ENCODE measurements around the gene UGDH. TPM values are rescaled to one million over a fixed set of nuclear protein-coding genes. Genes with fewer than 3 reads are reported as not detected.

The UGDH gene
- polyA plus RNA-seq, 1 donor from 2014 or later = 21.1 TPM

- TF ChIP-seq RAD21 (conservative IDR thresholded peaks at IDR 0.05) = no peak
- TF ChIP-seq TAF1 (IDR thresholded peaks at IDR 0.05; ENCODE audit: low read depth) = no peak
- TF ChIP-seq SMC3 (conservative IDR thresholded peaks at IDR 0.05; ENCODE audit: poor library complexity) = no peak
- TF ChIP-seq EP300 (conservative IDR thresholded peaks at IDR 0.05; ENCODE audit: poor library complexity, severe bottlenecking) = no peak
- TF ChIP-seq CTCF (IDR thresholded peaks at IDR 0.05; ENCODE audit: poor library complexity, severe bottlenecking) = no peak
- TF ChIP-seq REST (IDR thresholded peaks at IDR 0.05; ENCODE audit: borderline replicate concordance) = no peak
- no peak for TF ChIP-seq MXI1 (conservative IDR thresholded peaks at IDR 0.05; ENCODE audit: poor library complexity, severe bottlenecking)
- TF ChIP-seq EZH2 (IDR thresholded peaks at IDR 0.05; ENCODE audit: borderline replicate concordance, insufficient read depth, low read length, poor library complexity, severe bottlenecking) = no peak
- TF ChIP-seq POLR2AphosphoS5 (IDR thresholded peaks at IDR 0.05) = no peak
- Histone ChIP-seq H3K79me2 (replicated peaks; ENCODE audit: insufficient read depth, low read length) (no peaks in the 10 kb centered on the region), H3K9me3 (ENCODE audit: low read length) (no peaks in the 10 kb centered on the region), H3F3A (ENCODE audit: insufficient read depth, low read length, poor library complexity, severe bottlenecking) (no peaks in the 10 kb centered on the region), H4K20me1 (ENCODE audit: insufficient read depth) (no peaks in the 10 kb centered on the region), H3K36me3 (ENCODE audit: insufficient read depth, low read length) (no peaks in the 10 kb centered on the region), H3K9me2 (ENCODE audit: insufficient read depth, low read length) (no peaks in the 10 kb centered on the region), H2AFZ (ENCODE audit: low read depth, low read length) (no peak overlapping the region), H3K4me3 (ENCODE audit: low read length) (no peak overlapping the region), H3K27me3 (ENCODE audit: insufficient read depth, low read depth, low read length) (no peaks in the 10 kb centered on the region), H3K27ac (ENCODE audit: low read length) (no peak overlapping the region), H3K4me2 (ENCODE audit: low read length) (no peak overlapping the region), H3K9ac (ENCODE audit: low read length) (no peak overlapping the region)
These were observed 31.6 kb downstream of the UGDH start for GRCh38 chr4:39495446-39496213.

- H3K4me2 ChIP-seq (ENCODE audit: low read length) = no peak overlapping the region
- H3K9me3 ChIP-seq (ENCODE audit: low read length) = no peaks in the 10 kb centered on the region
- no peak overlapping the region for H3K9ac ChIP-seq (ENCODE audit: low read length)
- H4K20me1 ChIP-seq (ENCODE audit: insufficient read depth) = no peaks in the 10 kb centered on the region
- no peaks in the 10 kb centered on the region for H3K36me3 ChIP-seq (ENCODE audit: insufficient read depth, low read length)
- H3K79me2 ChIP-seq (replicated peaks; ENCODE audit: insufficient read depth, low read length) = no peaks in the 10 kb centered on the region
- no peak for TF ChIP-seq POLR2AphosphoS5 (IDR thresholded peaks at IDR 0.05)
- no peak for TF ChIP-seq CTCF (IDR thresholded peaks at IDR 0.05; ENCODE audit: poor library complexity, severe bottlenecking)
- no peak for TF ChIP-seq REST (IDR thresholded peaks at IDR 0.05; ENCODE audit: borderline replicate concordance)
- TF ChIP-seq MXI1 (conservative IDR thresholded peaks at IDR 0.05; ENCODE audit: poor library complexity, severe bottlenecking) = no peak
- TF ChIP-seq EZH2 (IDR thresholded peaks at IDR 0.05; ENCODE audit: borderline replicate concordance, insufficient read depth, low read length, poor library complexity, severe bottlenecking) = no peak
- TF ChIP-seq EP300 (conservative IDR thresholded peaks at IDR 0.05; ENCODE audit: poor library complexity, severe bottlenecking) = no peak
- TF ChIP-seq RAD21 (conservative IDR thresholded peaks at IDR 0.05) = no peak
- no peak for TF ChIP-seq SMC3 (conservative IDR thresholded peaks at IDR 0.05; ENCODE audit: poor library complexity)
- TF ChIP-seq TAF1 (IDR thresholded peaks at IDR 0.05; ENCODE audit: low read depth) = no peak
- H3K4me3 ChIP-seq (ENCODE audit: low read length) = no peak overlapping the region
- H2AFZ ChIP-seq (ENCODE audit: low read depth, low read length) = no peak overlapping the region
- no peaks in the 10 kb centered on the region for H3K9me2 ChIP-seq (ENCODE audit: insufficient read depth, low read length)
- H3K27ac ChIP-seq (ENCODE audit: low read length) = no peak overlapping the region
- H3F3A ChIP-seq (ENCODE audit: insufficient read depth, low read length, poor library complexity, severe bottlenecking) = no peaks in the 10 kb centered on the region
- no peaks in the 10 kb centered on the region for H3K27me3 ChIP-seq (ENCODE audit: insufficient read depth, low read depth, low read length)
These were observed 32.9 kb downstream of the UGDH start for GRCh38 chr4:39494354-39494753.

Measured in neural cell (in vitro differentiated cells).